Liver (tissue), 3 donors: Measurements from ENCODE around the gene FILIP1L.

Experiments used
- EGR1 ChIP-seq, 2 donors: IDR thresholded peaks; 2 replicates each; pipeline ENCODE4 v1.6.1; 2016 to 2018; ENCODE audit warnings: antibody characterized with exemption in 2 of 2, low read depth in 2 of 2
- TAF1 ChIP-seq: conservative IDR thresholded peaks from 2 replicates; pipeline ENCODE4 v1.6.1; 2016; ENCODE audit warnings: antibody characterized with exemption, mild to moderate bottlenecking
- TF ChIP-seq, protein P1 (sequence below): fragments of 150-350 bp; IDR thresholded peaks from 2 replicates; pipeline ENCODE4 v1.5.1; 2017; ENCODE audit warnings: improper control_type of control experiment, low read depth, low read length; ENCODE audit not compliant: missing input control
- TF ChIP-seq, protein P2 (sequence below): IDR thresholded peaks from 2 replicates; pipeline ENCODE4 v1.6.1; 2016; ENCODE audit warnings: antibody characterized with exemption, mild to moderate bottlenecking
- TF ChIP-seq, protein P3 (sequence below): IDR thresholded peaks from 2 replicates; pipeline ENCODE4 v1.6.1; 2016; ENCODE audit warnings: antibody characterized with exemption
- donor health status: healthy.
- donor health status: healthy.

DNA sequence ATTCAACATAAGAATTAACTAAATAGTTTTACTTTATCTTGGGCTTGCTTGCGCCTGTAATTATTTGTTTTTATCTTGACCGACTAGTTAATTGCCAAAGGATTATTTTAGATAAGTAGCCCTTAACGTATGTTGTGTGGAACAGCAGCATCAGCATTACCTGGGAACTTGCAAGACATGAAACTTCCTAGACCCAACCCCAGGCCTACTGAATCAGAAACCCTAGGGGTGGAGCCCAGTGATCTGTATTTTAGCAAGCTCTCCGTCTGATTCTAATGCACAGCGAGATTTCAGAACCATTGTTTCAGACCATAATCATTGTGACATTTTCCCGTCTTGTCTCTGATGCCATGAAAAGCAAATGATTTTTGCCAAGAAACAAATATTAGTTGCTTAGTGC, 31.1 kb downstream of the FILIP1L start:
- TF ChIP-seq, protein P1, sequence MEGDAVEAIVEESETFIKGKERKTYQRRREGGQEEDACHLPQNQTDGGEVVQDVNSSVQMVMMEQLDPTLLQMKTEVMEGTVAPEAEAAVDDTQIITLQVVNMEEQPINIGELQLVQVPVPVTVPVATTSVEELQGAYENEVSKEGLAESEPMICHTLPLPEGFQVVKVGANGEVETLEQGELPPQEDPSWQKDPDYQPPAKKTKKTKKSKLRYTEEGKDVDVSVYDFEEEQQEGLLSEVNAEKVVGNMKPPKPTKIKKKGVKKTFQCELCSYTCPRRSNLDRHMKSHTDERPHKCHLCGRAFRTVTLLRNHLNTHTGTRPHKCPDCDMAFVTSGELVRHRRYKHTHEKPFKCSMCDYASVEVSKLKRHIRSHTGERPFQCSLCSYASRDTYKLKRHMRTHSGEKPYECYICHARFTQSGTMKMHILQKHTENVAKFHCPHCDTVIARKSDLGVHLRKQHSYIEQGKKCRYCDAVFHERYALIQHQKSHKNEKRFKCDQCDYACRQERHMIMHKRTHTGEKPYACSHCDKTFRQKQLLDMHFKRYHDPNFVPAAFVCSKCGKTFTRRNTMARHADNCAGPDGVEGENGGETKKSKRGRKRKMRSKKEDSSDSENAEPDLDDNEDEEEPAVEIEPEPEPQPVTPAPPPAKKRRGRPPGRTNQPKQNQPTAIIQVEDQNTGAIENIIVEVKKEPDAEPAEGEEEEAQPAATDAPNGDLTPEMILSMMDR: no peak
- no peak for TF ChIP-seq EGR1 (IDR thresholded peaks at IDR 0.05; ENCODE audit: low read depth in 2 of 2)
- TF ChIP-seq TAF1: no peak
- TF ChIP-seq, protein P2, sequence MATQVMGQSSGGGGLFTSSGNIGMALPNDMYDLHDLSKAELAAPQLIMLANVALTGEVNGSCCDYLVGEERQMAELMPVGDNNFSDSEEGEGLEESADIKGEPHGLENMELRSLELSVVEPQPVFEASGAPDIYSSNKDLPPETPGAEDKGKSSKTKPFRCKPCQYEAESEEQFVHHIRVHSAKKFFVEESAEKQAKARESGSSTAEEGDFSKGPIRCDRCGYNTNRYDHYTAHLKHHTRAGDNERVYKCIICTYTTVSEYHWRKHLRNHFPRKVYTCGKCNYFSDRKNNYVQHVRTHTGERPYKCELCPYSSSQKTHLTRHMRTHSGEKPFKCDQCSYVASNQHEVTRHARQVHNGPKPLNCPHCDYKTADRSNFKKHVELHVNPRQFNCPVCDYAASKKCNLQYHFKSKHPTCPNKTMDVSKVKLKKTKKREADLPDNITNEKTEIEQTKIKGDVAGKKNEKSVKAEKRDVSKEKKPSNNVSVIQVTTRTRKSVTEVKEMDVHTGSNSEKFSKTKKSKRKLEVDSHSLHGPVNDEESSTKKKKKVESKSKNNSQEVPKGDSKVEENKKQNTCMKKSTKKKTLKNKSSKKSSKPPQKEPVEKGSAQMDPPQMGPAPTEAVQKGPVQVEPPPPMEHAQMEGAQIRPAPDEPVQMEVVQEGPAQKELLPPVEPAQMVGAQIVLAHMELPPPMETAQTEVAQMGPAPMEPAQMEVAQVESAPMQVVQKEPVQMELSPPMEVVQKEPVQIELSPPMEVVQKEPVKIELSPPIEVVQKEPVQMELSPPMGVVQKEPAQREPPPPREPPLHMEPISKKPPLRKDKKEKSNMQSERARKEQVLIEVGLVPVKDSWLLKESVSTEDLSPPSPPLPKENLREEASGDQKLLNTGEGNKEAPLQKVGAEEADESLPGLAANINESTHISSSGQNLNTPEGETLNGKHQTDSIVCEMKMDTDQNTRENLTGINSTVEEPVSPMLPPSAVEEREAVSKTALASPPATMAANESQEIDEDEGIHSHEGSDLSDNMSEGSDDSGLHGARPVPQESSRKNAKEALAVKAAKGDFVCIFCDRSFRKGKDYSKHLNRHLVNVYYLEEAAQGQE: no peak
- TF ChIP-seq, protein P3, sequence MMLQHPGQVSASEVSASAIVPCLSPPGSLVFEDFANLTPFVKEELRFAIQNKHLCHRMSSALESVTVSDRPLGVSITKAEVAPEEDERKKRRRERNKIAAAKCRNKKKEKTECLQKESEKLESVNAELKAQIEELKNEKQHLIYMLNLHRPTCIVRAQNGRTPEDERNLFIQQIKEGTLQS: no peak
